Measurements from ENCODE around the gene PSMD5.
"Not testable (repeated sequence)": the region's sequence is repeated elsewhere in the genome, so short reads cannot be mapped to it uniquely, and the experiment has no call there.

Gene PSMD5

GRCh38 chr9:120832807-120833206 is 9.9 kb downstream of the PSMD5 start:
- in situ Hi-C loops (cut with HindIII; ENCODE audit: low pct_ligation_motif_present, low pct_unique_long_range_greater_than_20kb, low sequenced_read_pairs): no loop called here

GRCh38 chr9:120830865-120831264 is 11.9 kb downstream of the PSMD5 start:
- no peak for DNase-seq
- in situ Hi-C loops (cut with HindIII; ENCODE audit: low pct_ligation_motif_present, low pct_unique_long_range_greater_than_20kb, low sequenced_read_pairs): no loop called here

More at GRCh38 chr9:120832807-120833206, 9.9 kb downstream of the PSMD5 start:
- DNase-seq: no peak

DNA sequence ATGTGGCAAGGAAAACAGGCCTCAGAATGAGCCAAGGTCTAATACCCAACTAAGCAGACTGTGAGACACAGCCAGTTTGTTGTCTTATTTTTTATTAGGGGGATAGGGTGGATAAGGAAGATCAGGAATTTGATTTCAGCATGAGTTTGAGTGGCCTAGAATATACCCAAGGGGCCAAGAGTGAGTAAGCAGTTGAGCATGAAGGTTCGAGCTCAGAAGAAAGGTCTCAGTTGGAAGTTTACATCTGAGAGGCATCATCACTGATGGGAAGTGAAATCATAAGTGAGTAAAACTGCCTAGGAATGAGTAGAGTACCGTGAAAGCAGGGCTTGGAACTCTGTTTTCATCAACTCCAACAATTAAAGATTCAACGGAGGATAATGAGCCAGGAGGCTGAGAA is 12.6 kb downstream of the PSMD5 start:
- in situ Hi-C loops (cut with HindIII; ENCODE audit: low pct_ligation_motif_present, low pct_unique_long_range_greater_than_20kb, low sequenced_read_pairs): no loop called here
- no peak for DNase-seq

DNA sequence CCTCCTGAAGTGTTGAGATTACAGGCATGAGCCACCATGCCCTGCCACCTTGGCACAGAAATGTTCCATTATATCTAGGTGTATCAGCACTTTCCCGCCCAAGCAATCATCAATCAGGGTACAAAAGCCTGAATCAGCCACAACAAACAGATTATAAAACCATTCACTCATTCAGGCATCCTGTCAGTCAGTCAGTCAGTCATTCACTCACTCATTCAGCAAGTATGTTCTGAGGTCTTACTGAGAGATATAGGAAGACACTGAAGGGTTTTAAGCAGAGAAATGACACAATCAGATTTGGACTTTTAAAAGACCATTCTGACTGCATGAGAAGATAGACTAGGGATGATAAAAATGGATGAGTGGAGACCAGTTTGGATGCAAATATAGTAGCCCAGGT is 13.1 kb downstream of the PSMD5 start:
- DNase-seq: no peak

DNA sequence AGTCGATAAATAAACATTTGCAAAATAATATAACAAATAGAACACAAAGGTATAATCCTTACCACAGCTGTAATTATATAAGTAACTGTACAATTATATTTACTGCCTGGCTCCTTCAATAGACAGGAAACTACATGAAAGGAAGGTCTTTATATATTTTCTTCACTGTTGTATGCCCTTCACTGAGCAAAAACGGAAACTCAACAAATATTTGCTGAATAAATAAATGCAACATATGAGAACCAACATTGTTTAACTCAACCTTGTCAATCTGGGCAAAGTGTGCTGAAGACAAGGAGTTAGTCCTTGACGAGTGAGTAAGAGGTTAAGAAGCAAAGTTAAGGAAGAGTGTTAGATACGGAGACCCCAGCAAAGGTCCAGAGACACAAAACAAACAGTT is 22.6 kb downstream of the PSMD5 start:
- in situ Hi-C loops (cut with HindIII; ENCODE audit: low pct_ligation_motif_present, low pct_unique_long_range_greater_than_20kb, low sequenced_read_pairs): no loop called here
- no peak for DNase-seq

More for the DNA sequence above, 13.1 kb downstream of the PSMD5 start:
- in situ Hi-C loops (cut with HindIII; ENCODE audit: low pct_ligation_motif_present, low pct_unique_long_range_greater_than_20kb, low sequenced_read_pairs): no loop called here

DNA sequence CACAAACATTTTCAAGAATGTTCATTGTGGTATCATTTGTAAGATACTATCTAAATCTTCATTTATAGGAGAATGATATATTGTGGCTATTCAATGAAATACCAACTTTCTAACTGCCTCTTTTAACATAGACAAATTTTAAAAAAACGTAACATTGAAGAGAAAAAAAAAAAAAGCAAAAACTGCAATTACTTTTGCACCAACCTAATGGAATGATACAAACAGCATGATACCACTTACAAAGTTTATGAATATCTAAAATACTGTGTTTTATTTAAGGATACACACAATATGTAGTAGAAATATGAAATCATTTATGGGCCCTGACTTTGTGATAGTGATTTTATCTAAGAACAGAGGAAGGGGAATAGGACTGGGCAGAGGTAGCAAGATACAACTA is 24.1 kb downstream of the PSMD5 start:
- in situ Hi-C loops (cut with HindIII; ENCODE audit: low pct_ligation_motif_present, low pct_unique_long_range_greater_than_20kb, low sequenced_read_pairs): no loop called here
- no peak for DNase-seq

- in situ Hi-C loops (cut with HindIII; ENCODE audit: low pct_ligation_motif_present, low pct_unique_long_range_greater_than_20kb, low sequenced_read_pairs): no loop called here
- no peak for DNase-seq
Observed at GRCh38 chr9:120815075-120815474, 27.6 kb downstream of the PSMD5 start.

DNA sequence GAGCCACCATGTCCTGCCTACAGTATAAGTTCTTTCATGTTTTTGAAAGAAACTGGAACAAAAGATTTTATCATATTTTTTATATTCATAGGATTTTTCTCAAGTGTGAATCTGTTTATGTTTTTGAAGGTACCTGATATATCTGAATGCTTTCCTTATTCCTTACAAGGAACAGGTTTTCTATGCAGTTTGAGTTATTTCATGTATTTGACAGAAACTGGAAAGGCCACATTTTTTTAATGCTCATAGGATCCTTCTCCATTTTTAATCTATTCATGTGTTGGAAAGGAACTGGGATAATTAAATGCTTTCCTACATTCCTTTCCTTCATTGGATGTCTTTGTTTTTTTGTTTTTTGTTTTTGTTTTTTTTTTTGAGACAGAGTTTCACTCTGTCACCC is 33.8 kb downstream of the PSMD5 start:
- DNase-seq: no peak
- in situ Hi-C loops (cut with HindIII; ENCODE audit: low pct_ligation_motif_present, low pct_unique_long_range_greater_than_20kb, low sequenced_read_pairs): no loop called here

GRCh38 chr9:120807607-120808379 is 34.9 kb downstream of the PSMD5 start:
- no peak for DNase-seq
- in situ Hi-C loops (cut with HindIII; ENCODE audit: low pct_ligation_motif_present, low pct_unique_long_range_greater_than_20kb, low sequenced_read_pairs): no loop called here

DNA sequence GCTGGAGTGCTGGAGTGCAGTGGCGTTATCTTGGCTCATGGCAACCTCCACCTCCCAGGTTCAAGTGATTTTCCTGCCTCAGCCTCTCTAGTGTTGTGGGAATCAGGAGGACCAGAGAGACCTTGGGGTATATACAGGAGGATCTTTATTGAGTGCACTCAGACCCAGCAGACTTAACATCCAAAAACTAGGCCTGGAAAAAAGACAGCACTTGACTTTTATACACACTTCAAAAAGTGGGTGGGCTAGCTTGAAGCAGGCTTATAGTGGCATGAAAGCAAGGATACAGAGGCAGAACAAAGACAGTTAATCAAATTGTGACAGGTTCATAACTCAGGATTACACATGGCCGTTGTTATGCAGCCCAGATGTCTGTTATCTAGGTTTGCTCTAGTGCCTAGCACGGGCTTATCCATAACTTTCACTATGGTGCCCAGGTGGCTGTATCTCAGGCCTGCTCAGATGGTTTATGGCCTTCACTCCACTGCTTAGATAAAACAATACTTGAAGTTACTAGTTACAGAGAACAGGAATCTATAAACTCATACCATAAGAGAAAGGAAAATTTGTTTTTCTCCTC is 37.8 kb downstream of the PSMD5 start:
- in situ Hi-C loops (cut with HindIII; ENCODE audit: low pct_ligation_motif_present, low pct_unique_long_range_greater_than_20kb, low sequenced_read_pairs); DNase-seq: not testable (repeated sequence)

- in situ Hi-C loops (cut with HindIII; ENCODE audit: low pct_ligation_motif_present, low pct_unique_long_range_greater_than_20kb, low sequenced_read_pairs): no loop called here
- no peak for DNase-seq
Observed at GRCh38 chr9:120801441-120801840, 41.3 kb downstream of the PSMD5 start.

- in situ Hi-C loops (cut with HindIII; ENCODE audit: low pct_ligation_motif_present, low pct_unique_long_range_greater_than_20kb, low sequenced_read_pairs): no loop called here
- peak; percentile 89 for DNase-seq
Observed at GRCh38 chr9:120792898-120793765, 49.6 kb downstream of the PSMD5 start, which contains the start of gene FBXW2. Gene FBXW2 (minus strand): TSS chr9:120793416. CDS start chr9:120788258, 5,158 bp downstream.

- DNase-seq: no peak
- in situ Hi-C loops (cut with HindIII; ENCODE audit: low pct_ligation_motif_present, low pct_unique_long_range_greater_than_20kb, low sequenced_read_pairs): no loop called here
Observed at GRCh38 chr9:120791161-120791560, 51.6 kb downstream of the PSMD5 start.

DNA sequence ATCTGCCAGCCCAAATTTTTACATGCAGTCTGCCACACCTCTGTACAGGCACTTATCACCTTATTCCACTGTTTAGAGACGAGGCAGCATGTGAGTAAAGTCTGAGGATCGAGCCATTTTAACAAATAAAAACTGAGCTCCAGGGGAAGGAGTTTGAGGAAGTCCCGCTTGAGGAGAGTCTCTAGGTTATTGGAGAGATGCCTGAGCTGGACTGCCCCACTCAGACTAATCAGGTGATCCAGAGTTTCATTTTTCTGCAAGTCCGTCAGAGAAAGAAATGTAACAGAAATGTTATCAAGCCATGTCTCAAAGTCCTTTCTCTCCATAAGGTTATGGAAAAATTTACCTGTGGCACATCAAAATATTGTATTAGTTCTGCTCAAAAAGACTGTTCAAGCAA is 54.8 kb downstream of the PSMD5 start:
- in situ Hi-C loops (cut with HindIII; ENCODE audit: low pct_ligation_motif_present, low pct_unique_long_range_greater_than_20kb, low sequenced_read_pairs): no loop called here
- DNase-seq: no peak

DNA sequence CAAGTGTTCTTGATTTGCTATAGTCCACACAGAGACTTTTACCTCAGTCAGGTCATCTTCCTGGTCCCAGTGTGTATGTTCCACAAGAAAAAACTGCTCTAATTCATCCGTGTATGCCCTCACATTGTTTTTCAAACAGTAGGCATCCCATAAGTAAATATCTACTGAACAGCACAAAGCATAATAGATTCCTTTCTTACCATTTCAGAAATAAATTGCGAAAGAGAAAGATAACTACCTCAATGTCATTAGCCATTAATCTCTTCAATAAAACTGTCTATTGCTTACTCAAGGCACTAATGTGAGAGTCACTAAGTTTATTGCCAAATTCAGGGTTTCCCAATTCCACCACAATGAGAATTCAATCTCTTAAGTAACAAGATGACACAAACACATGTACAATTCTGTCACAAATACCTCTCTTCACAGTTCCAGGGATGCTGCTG is 59.1 kb downstream of the PSMD5 start:
- in situ Hi-C loops (cut with HindIII; ENCODE audit: low pct_ligation_motif_present, low pct_unique_long_range_greater_than_20kb, low sequenced_read_pairs): no loop called here
- DNase-seq: no peak

DNA sequence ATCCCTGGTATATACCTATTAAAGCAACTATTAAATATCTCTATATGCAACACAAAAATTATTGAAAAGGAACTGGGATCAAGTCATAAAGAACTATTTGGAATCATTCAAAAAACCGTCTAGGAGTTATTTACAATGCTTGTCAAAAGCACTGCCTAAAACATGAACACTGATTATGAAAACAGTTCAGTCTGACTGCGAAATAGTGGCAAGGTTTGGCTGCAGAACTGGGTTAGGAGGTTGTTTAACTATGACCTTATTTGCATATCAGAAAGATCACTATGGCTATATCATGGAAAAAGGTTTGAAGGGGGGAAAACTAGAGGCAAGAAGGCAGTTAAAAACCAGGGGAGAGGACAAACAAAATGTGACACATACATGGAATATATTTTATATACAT is 61.5 kb downstream of the PSMD5 start:
- no peak for DNase-seq
- in situ Hi-C loops (cut with HindIII; ENCODE audit: low pct_ligation_motif_present, low pct_unique_long_range_greater_than_20kb, low sequenced_read_pairs): no loop called here

- in situ Hi-C loops (cut with HindIII; ENCODE audit: low pct_ligation_motif_present, low pct_unique_long_range_greater_than_20kb, low sequenced_read_pairs): no loop called here
- DNase-seq: no peak
Observed at GRCh38 chr9:120780367-120780766, 62.4 kb downstream of the PSMD5 start.

DNA sequence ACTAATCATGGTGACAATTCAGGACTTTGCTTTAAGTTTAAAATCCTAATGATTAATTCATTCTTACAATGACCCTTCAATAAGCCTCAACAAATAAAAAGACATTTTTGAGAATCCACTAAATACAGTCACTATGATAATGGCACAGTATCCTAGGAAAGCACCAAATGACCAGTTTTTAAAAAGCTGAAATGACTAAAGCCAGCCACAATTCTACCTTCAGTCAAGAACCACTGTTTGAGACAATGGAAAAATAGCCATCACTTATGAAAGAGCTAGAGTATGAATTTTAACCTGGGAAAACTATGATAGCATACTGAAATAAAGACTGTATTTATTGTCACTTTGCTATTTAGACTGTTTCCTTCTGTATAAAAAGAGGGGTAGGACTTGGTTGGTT is 63.5 kb downstream of the PSMD5 start:
- in situ Hi-C loops (cut with HindIII; ENCODE audit: low pct_ligation_motif_present, low pct_unique_long_range_greater_than_20kb, low sequenced_read_pairs): no loop called here

GRCh38 chr9:120778758-120779157 is 64.0 kb downstream of the PSMD5 start:
- in situ Hi-C loops (cut with HindIII; ENCODE audit: low pct_ligation_motif_present, low pct_unique_long_range_greater_than_20kb, low sequenced_read_pairs): no loop called here
- no peak for DNase-seq

More for the DNA sequence above, 63.5 kb downstream of the PSMD5 start:
- no peak for DNase-seq

Data from ACHN (cell line).